T-helper 2 cell treated with Interferon-gamma antibody and Interleukin-4, amounts not matched to agents 100 ng/mL and 5 ng/mL, for 36 hours (primary cell): ENCODE measurements around the gene MTF1. TPM values are rescaled to one million over a fixed set of nuclear protein-coding genes. Genes with fewer than 3 reads are reported as not detected.
"Not testable (repeated sequence)": the region's sequence is repeated elsewhere in the genome, so short reads cannot be mapped to it uniquely, and the experiment has no call there.

Experiments used
- intact Hi-C: fragments of 100-400 bp; cut with micrococcal nuclease; formaldehyde crosslinking; loops from one replicate; pipeline ENCODE4 v1.15.1; 2023
- total RNA-seq: library from RNA; stranded (reverse); gene quantifications from 2 replicates; pipeline ENCODE4 v1.2.3, GENCODE V29; 2022

Gene MTF1
- total RNA-seq, 1 donor from 2014 or later, result 23.7 TPM

DNA sequence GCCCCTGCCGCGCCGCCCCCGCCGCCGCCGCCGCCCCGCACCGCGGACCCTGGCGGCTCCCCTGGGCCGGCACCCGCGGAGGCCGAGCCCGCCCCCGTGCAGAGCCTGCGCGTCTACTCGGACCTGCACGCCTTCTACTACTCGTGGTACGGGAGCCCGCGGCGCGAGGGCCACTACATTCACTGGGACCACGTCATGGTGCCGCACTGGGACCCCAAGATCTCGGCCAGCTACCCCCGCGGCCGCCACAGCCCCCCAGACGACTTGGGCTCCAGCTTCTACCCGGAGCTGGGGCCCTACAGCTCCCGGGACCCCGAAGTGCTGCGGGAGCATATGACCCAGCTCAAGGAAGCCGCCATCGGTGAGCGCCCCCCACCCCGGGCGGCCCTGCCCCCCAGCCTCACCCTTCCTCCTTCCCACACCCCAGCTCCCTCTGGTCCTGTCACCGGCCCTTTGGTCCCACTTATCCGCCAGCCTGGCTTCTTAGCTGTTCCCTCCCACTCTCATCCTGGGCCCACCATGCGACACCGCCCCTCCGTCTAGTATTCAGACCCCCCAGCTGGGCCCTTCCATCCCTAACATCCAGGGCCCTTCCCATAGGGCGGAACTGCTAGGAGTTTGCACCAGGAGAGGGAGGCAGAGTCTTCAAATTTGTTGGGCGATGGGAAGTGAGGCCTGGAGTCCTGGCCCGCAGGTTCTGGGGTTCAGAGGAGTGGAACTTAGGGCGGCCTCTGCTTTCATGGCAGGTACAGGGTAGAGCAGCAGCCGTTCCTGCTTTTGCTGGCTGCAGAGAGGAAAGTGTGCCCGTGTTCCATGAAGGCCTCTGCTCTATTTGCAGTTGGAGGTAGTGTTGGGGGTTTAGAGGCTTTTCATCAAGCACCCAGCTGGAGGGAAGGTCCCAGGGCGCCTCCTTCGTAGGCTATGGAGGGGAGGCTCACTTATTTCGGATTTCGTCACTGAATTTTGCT, 64.7 kb downstream of the MTF1 start:
- intact Hi-C loops, result no loop called here

GRCh38 chr1:37793773-37794371, 65.5 kb downstream of the MTF1 start, which contains the start of gene MANEAL:
MANEAL (plus strand) TSS chr1:37793847; CDS start chr1:37794183, 336 bp downstream.
- intact Hi-C loops, result no loop called here

GRCh38 chr1:37792943-37793686, 66.3 kb downstream of the MTF1 start:
- intact Hi-C loops, result no loop called here

DNA sequence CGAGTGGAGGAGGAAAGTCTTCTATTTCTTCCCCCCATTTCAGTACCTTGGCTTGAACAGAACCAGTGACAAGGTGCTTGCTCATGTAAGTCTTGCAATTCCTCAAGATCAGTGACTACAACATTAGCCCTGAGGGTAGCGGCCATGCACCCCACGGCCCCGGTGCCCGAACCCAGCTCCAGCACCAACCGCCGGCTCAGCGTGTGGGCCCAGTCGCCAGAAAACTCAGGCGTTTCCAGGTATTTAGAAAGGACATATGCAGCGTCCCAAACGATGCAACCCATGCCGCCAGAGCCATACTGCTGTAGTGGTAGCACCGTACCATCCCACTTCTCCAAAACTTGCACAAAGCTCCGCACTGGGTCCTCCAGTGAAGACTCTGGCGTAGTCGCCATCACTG, 76.9 kb downstream of the MTF1 start:
- intact Hi-C loops, result no loop called here

- intact Hi-C loops, result no loop called here
These were observed 80.7 kb downstream of the MTF1 start for GRCh38 chr1:37778654-37779053.

GRCh38 chr1:37776946-37777516, 82.4 kb downstream of the MTF1 start:
- intact Hi-C loops, result no loop called here

GRCh38 chr1:37771440-37771839, 88.0 kb downstream of the MTF1 start:
- intact Hi-C loops, result not testable (repeated sequence)

DNA sequence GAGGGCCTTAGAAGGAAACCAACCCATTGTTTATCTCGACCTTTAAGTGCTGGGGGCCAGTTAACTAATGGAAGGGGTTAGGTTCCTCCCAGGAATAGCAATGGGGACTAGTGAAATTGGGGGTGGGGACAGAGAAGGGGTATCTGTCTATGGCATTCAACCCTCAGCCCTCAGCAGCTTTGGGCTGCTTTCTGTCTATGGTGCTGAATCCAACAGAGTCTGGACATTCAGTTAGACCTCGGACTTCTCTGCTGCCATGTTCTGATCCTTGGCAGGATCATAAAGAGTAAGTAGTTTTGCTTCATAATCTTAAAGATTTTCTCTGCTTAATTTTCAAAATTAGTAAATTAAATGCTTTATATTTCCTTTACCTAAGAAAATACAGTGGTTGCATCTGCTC, 91.9 kb downstream of the MTF1 start:
- intact Hi-C loops, result no loop called here

- intact Hi-C loops, result no loop called here
These were observed 93.3 kb downstream of the MTF1 start for GRCh38 chr1:37765916-37766664.

DNA sequence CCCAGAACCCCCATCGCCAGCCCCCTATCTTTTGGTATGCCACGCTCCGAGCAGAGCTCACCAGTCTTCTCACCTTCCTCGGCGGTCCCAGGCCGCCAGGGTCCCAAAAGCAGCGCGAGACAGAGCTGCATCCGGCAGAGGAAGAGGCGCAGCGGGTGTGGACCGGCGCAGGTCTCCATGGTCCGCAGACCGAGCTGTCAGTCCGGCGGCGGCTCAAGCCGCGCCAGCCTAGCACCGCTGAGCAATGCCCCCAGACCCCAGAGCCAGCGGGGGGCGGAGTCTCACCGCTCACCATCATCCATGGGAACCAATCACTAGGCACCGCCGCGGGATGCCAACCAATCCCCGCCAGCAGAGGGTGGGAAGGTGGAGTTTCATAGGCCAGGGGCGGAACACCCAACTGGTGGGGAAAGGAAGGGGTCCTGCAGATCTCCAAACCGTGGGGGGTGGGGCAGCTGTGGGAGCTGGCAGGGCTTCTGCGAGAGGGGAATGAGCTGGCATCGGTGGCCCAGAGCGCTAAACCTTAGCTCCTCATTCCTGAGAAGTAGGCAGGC, 94.4 kb downstream of the MTF1 start, which contains the start of gene EPHA10:
Gene EPHA10, minus strand, starts transcription at position 233 of the 554 bp plus-strand sequence. Its CDS starts 54 bp downstream, at position 179.
- intact Hi-C loops, result no loop called here

- intact Hi-C loops, result no loop called here
These were observed 95.0 kb downstream of the MTF1 start for GRCh38 chr1:37764414-37764825.

GRCh38 chr1:37763791-37764413, 95.5 kb downstream of the MTF1 start:
- intact Hi-C loops, result no loop called here

DNA sequence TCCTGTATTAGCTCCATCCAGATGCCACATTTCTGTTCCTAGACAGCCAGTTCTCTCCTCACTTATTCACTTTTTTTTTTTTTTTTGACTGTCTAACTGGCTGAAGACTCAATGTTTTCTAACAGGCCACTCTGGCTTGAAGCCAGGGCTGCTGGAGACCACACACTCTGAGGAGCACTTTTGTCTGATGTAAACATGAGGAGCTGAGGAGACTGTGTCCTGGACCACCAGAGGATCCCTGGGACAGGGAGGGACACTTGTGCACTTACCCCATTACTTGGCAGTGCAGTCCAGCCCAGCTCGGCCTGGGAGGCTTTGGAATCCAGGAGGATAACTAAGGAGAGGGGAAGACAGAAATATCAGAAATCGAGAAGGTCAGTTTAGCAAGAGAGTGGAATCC, 96.9 kb downstream of the MTF1 start:
- intact Hi-C loops, result no loop called here

GRCh38 chr1:37761416-37762095, 97.8 kb downstream of the MTF1 start:
- intact Hi-C loops, result no loop called here

Other genes starting within 250 kb of the MTF1 start
- gene RSPO1, start 224.7 kb downstream of the MTF1 start, total RNA-seq, result not detected in 2 replicates
- gene CDCA8, start 167.1 kb downstream of the MTF1 start, total RNA-seq, result 64.9 and 66.4 TPM in 2 replicates
- 0.07 TPM in 1 of 2 replicates, not detected in the other for gene EPHA10, start 94.5 kb downstream of the MTF1 start, total RNA-seq
- 1.9 TPM in 2 replicates for gene MANEAL, start 65.7 kb downstream of the MTF1 start, total RNA-seq
- gene C1orf122, start 51.8 kb downstream of the MTF1 start, total RNA-seq, result 18.9 and 21.2 TPM in 2 replicates
- gene YRDC, start 51.4 kb downstream of the MTF1 start, total RNA-seq, result 22.7 and 23.4 TPM in 2 replicates
- gene INPP5B, start 87.5 kb upstream of the MTF1 start, total RNA-seq, result 28.8 and 32.8 TPM in 2 replicates
- 98.8 and 99.2 TPM in 2 replicates for gene SF3A3, start 130.4 kb upstream of the MTF1 start, total RNA-seq
- gene FHL3, start 145.9 kb upstream of the MTF1 start, total RNA-seq, result 14.7 and 16.3 TPM in 2 replicates
- 47.0 and 48.4 TPM in 2 replicates for gene UTP11, start 153.1 kb upstream of the MTF1 start, total RNA-seq
- gene POU3F1, start 187.2 kb upstream of the MTF1 start, total RNA-seq, result not detected in 2 replicates